ENCODE data around the gene ESAM. TPM values are rescaled to one million over a fixed set of nuclear protein-coding genes. Genes with fewer than 3 reads are reported as not detected.

The ESAM gene
- total RNA-seq, 1 donor from 2014 or later, result 1.6 TPM

GRCh38 chr11:124758355-124759265, 3.5 kb downstream of the ESAM start:
- TF ChIP-seq, protein P1, sequence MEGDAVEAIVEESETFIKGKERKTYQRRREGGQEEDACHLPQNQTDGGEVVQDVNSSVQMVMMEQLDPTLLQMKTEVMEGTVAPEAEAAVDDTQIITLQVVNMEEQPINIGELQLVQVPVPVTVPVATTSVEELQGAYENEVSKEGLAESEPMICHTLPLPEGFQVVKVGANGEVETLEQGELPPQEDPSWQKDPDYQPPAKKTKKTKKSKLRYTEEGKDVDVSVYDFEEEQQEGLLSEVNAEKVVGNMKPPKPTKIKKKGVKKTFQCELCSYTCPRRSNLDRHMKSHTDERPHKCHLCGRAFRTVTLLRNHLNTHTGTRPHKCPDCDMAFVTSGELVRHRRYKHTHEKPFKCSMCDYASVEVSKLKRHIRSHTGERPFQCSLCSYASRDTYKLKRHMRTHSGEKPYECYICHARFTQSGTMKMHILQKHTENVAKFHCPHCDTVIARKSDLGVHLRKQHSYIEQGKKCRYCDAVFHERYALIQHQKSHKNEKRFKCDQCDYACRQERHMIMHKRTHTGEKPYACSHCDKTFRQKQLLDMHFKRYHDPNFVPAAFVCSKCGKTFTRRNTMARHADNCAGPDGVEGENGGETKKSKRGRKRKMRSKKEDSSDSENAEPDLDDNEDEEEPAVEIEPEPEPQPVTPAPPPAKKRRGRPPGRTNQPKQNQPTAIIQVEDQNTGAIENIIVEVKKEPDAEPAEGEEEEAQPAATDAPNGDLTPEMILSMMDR (IDR thresholded peaks at IDR 0.05; ENCODE audit: unreplicated experiment), result peak; percentile 84
- H3K27me3 Mint-ChIP-seq, result peaks cover 60% of the 10 kb centered on the region
- H3K27ac Mint-ChIP-seq, result peak overlapping the region; percentile 91
- peak; percentile 77 for DNase-seq (ENCODE audit: low spot score, unreplicated experiment)
- H3K4me3 Mint-ChIP-seq (ENCODE audit: low read depth), result peak overlapping the region; percentile 63
- no peaks in the 10 kb centered on the region for H3K9me3 Mint-ChIP-seq (ENCODE audit: low read depth)
- no peaks in the 10 kb centered on the region for H3K36me3 Mint-ChIP-seq (ENCODE audit: insufficient read depth)
- peaks cover 17% of the 10 kb centered on the region for H3K4me1 Mint-ChIP-seq (ENCODE audit: low read depth)

DNA sequence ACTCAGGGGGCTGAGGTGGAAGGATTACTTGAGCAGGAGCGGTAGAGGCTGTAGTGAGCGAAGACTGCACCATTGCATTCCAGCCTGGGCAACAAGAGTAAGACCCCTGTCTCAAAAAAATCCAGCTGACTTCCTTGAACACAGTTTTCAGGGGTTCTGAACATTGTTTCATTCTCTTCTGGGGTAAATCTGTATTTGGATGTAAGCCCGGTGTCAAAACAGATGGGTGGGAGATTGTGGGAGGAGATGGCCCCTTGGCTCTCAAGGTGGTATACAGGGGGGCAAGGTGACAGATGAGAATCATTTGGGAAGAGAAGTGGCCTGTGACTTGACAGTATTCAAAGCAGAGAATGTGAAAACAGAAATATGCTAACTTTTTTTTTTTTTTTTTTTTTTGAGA, 4.8 kb downstream of the ESAM start:
- TF ChIP-seq, protein P1 (IDR thresholded peaks at IDR 0.05; ENCODE audit: unreplicated experiment), result no peak
- Mint-ChIP-seq H3K36me3 (ENCODE audit: insufficient read depth) (no peaks in the 10 kb centered on the region), H3K9me3 (ENCODE audit: low read depth) (no peaks in the 10 kb centered on the region), H3K4me3 (ENCODE audit: low read depth) (no peak overlapping the region), H3K27me3 (peaks cover 61% of the 10 kb centered on the region), H3K27ac (no peak overlapping the region), H3K4me1 (ENCODE audit: low read depth) (peaks cover 11% of the 10 kb centered on the region)
- no peak for DNase-seq (ENCODE audit: low spot score, unreplicated experiment)

DNA sequence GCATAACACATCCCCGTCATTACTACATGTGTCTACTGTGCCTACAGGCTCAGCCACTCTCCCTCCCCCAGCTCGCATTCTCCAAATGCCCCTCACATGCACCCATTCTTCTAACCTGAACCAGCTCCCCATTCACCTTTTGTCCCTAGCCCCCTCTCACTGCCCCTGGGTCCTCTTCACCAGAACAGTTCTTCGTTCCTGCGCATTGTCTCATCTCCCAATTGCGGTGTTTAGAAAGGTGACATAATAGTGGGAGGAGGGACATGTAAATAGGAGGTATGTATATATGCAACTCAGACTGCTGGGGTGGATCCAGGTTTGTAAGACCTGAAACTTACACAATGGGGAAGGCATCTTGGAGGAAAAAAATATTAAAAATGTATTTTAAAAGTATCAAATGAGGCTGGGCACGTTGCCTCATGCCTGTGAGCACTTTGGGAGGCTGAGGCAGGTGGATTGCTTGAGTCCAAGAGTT, 5.3 kb downstream of the ESAM start:
- TF ChIP-seq, protein P1 (IDR thresholded peaks at IDR 0.05; ENCODE audit: unreplicated experiment), result no peak
- Mint-ChIP-seq H3K27ac (no peak overlapping the region), H3K4me3 (ENCODE audit: low read depth) (no peak overlapping the region), H3K36me3 (ENCODE audit: insufficient read depth) (no peaks in the 10 kb centered on the region), H3K4me1 (ENCODE audit: low read depth) (peaks cover 11% of the 10 kb centered on the region), H3K27me3 (peaks cover 61% of the 10 kb centered on the region), H3K9me3 (ENCODE audit: low read depth) (no peaks in the 10 kb centered on the region)
- no peak for DNase-seq (ENCODE audit: low spot score, unreplicated experiment)

- TF ChIP-seq, protein P1 (IDR thresholded peaks at IDR 0.05; ENCODE audit: unreplicated experiment), result no peak
- Mint-ChIP-seq H3K27ac (no peak overlapping the region), H3K4me3 (ENCODE audit: low read depth) (no peak overlapping the region), H3K27me3 (peaks cover 57% of the 10 kb centered on the region), H3K9me3 (ENCODE audit: low read depth) (no peaks in the 10 kb centered on the region), H3K4me1 (ENCODE audit: low read depth) (peaks cover 11% of the 10 kb centered on the region), H3K36me3 (ENCODE audit: insufficient read depth) (no peaks in the 10 kb centered on the region)
- no peak for DNase-seq (ENCODE audit: low spot score, unreplicated experiment)
Observed at GRCh38 chr11:124756033-124756752, 5.9 kb downstream of the ESAM start.

- Mint-ChIP-seq H3K27ac (no peak overlapping the region), H3K36me3 (ENCODE audit: insufficient read depth) (no peaks in the 10 kb centered on the region), H3K4me1 (ENCODE audit: low read depth) (peaks cover 9% of the 10 kb centered on the region), H3K27me3 (peaks cover 57% of the 10 kb centered on the region), H3K4me3 (ENCODE audit: low read depth) (no peak overlapping the region), H3K9me3 (ENCODE audit: low read depth) (no peaks in the 10 kb centered on the region)
- no peak for DNase-seq (ENCODE audit: low spot score, unreplicated experiment)
- TF ChIP-seq, protein P1 (IDR thresholded peaks at IDR 0.05; ENCODE audit: unreplicated experiment), result no peak
Observed at GRCh38 chr11:124754710-124755109, 7.4 kb downstream of the ESAM start.
